HepG2 (cell line): ENCODE results near the gene FYB2. TPM values are rescaled to one million over a fixed set of nuclear protein-coding genes. Genes with fewer than 3 reads are reported as not detected.

Experiments used
- ATAC-seq: fragments of 200-7000 bp; cut with Tn5 transposase; 3 replicates; pipeline ENCODE4 v1.9.1; 2020; ENCODE audit warnings: mild to moderate bottlenecking, moderate library complexity
- BruUV-seq: library from RNA; stranded (reverse); fragments of 400-500 nt; replicated peaks from 2 replicates; lab custom pipeline; 2021; lab: Mats Ljungman, UMichigan
- CTCF ChIA-PET: fragments of 300-600 bp; formaldehyde crosslinking; extraction: SDS; loops from one replicate; lab custom pipeline; 2021; ENCODE audit warnings: low total read pairs, inconsistent platforms, low intra/inter-chr PET ratio; lab: Yijun Ruan, JAX
- POLR2A ChIA-PET: fragments of 350-600 bp; sonication (Branson Sonifier 250); formaldehyde crosslinking; loops from one replicate; lab custom pipeline; 2020; ENCODE audit warnings: antibody characterized with exemption, inconsistent platforms; lab: Yijun Ruan, JAX
- DNase-seq: peaks from one replicate; pipeline ENCODE4 v3.0.0-alpha.2; 2015; ENCODE audit warnings: low spot score
- FAIRE-seq: peaks from 3 replicates; lab custom pipeline; 2011; peaks lifted over from hg19 to GRCh38; lab: Jason Lieb, UNC
- H2AFZ ChIP-seq: one replicate; pipeline ENCODE4 v1.6.1; 2011; ENCODE audit warnings: low read length, inconsistent platforms
- H3K27ac ChIP-seq: fragments of 300-600 bp; 3 replicates; pipeline ENCODE4 v1.8.0; 2011; ENCODE audit warnings: mixed run types, mild to moderate bottlenecking, mixed read lengths, low read length, inconsistent platforms; ENCODE audit not compliant: insufficient read depth; ENCODE audit errors: extremely low read length
- H3K27me3 ChIP-seq, 2 experiments: fragments of 200-600 bp in 1 of 2; 2 replicates in 1 of 2; 3 replicates in 1 of 2; pipeline versions ENCODE4 v1.6.0 to v1.8.0; 2011; ENCODE audit warnings: low read length in 2 of 2, mild to moderate bottlenecking in 2 of 2, moderate library complexity in 2 of 2, inconsistent platforms in 1 of 2; ENCODE audit not compliant: insufficient read depth in 2 of 2, control insufficient read depth in 1 of 2
- H3K36me3 ChIP-seq, 2 experiments: fragments of 200-600 bp in 1 of 2; replicated peaks in 1 of 2; 2 replicates in 1 of 2; 3 replicates in 1 of 2; pipeline versions ENCODE4 v1.5.1 to v1.8.0; 2011; ENCODE audit warnings: low read length in 2 of 2, inconsistent platforms in 1 of 2; ENCODE audit not compliant: insufficient read depth in 2 of 2, control insufficient read depth in 1 of 2
- H3K4me1 ChIP-seq: 2 replicates; pipeline ENCODE4 v1.5.1; 2012; ENCODE audit warnings: low read length, inconsistent platforms; ENCODE audit not compliant: insufficient read depth
- H3K4me2 ChIP-seq: 2 replicates; pipeline ENCODE4 v1.6.0; 2011; ENCODE audit warnings: low read depth, low read length, inconsistent platforms
- H3K4me3 ChIP-seq, 3 experiments: fragments of 200-600 bp in 1 of 3; sonication (generic), shearing (Covaris generic) in 1 of 3; replicated peaks in 1 of 3; 2 replicates each; pipeline ENCODE4 v1.5.1; 2011 to 2016; ENCODE audit warnings: low read length in 3 of 3, inconsistent platforms in 2 of 3, low read depth in 2 of 3, mild to moderate bottlenecking in 2 of 3, control low read depth in 1 of 3, mixed read lengths in 1 of 3; ENCODE audit not compliant: insufficient read depth in 1 of 3
- H3K79me2 ChIP-seq: one replicate; pipeline ENCODE4 v1.6.1; 2011; ENCODE audit warnings: low read length, inconsistent platforms; ENCODE audit not compliant: insufficient read depth
- H3K9ac ChIP-seq: 2 replicates; pipeline ENCODE4 v1.6.0; 2011; ENCODE audit warnings: mild to moderate bottlenecking, low read depth, low read length, inconsistent platforms; ENCODE audit not compliant: insufficient read depth
- H3K9me3 ChIP-seq: 2 replicates; pipeline ENCODE4 v1.5.1; 2012; ENCODE audit warnings: mild to moderate bottlenecking, low read length
- H4K20me1 ChIP-seq: 2 replicates; pipeline ENCODE4 v1.6.0; 2011; ENCODE audit warnings: inconsistent platforms, mild to moderate bottlenecking, low read length, moderate library complexity; ENCODE audit not compliant: insufficient read depth
- ARNT2 ChIP-seq: sonication (generic); formaldehyde crosslinking; IDR thresholded peaks from 2 replicates; pipeline ENCODE4 v1.8.0; 2022; ENCODE audit warnings: mild to moderate bottlenecking, low read depth, missing genetic modification reagents, moderate library complexity
- ARNTL ChIP-seq: sonication (generic); formaldehyde crosslinking; IDR thresholded peaks from 2 replicates; pipeline ENCODE4 v1.4.0; 2020; ENCODE audit warnings: mild to moderate bottlenecking, missing genetic modification reagents
- CAMTA2 ChIP-seq: sonication (generic); formaldehyde crosslinking; IDR thresholded peaks from 2 replicates; pipeline ENCODE4 v1.4.0; 2020; ENCODE audit warnings: mild to moderate bottlenecking, missing genetic modification reagents, borderline replicate concordance
- HHEX ChIP-seq: IDR thresholded peaks from 2 replicates; pipeline ENCODE4 v1.6.1; 2016; ENCODE audit warnings: control low read depth
- MAFG ChIP-seq: sonication (generic); formaldehyde crosslinking; IDR thresholded peaks from 2 replicates; pipeline ENCODE4 v1.5.1; 2020; ENCODE audit warnings: mild to moderate bottlenecking, missing genetic modification reagents
- MIER2 ChIP-seq: IDR thresholded peaks from 2 replicates; pipeline ENCODE4 v1.6.1; 2016; ENCODE audit warnings: missing biosample characterization, missing genetic modification reagents
- NCOR1 ChIP-seq: fragments of 200-600 bp; sonication (generic); IDR thresholded peaks from 2 replicates; pipeline ENCODE4 v1.7.0; 2017; ENCODE audit warnings: antibody characterized with exemption, low read length, borderline replicate concordance
- SIN3B ChIP-seq: fragments of 150-350 bp; IDR thresholded peaks from 2 replicates; pipeline ENCODE4 v1.6.1; 2014; ENCODE audit warnings: low read length
- TAF15 ChIP-seq: fragments of 200-400 bp; formaldehyde crosslinking; IDR thresholded peaks from one replicate; pipeline ENCODE4 v1.6.1; 2018; ENCODE audit warnings: mild to moderate bottlenecking, low read depth, low read length; ENCODE audit not compliant: poor library complexity, severe bottlenecking
- ZNF292 ChIP-seq: sonication (generic); formaldehyde crosslinking; IDR thresholded peaks from 2 replicates; pipeline ENCODE4 v1.8.1; 2022; ENCODE audit warnings: mild to moderate bottlenecking, low read depth, missing genetic modification reagents, borderline replicate concordance
- ZNF570 ChIP-seq: sonication (generic); formaldehyde crosslinking; IDR thresholded peaks from 2 replicates; pipeline ENCODE4 v1.4.0; 2020; ENCODE audit warnings: mild to moderate bottlenecking, missing genetic modification reagents, borderline replicate concordance
- ZNF674 ChIP-seq: sonication (generic); formaldehyde crosslinking; IDR thresholded peaks from 2 replicates; pipeline ENCODE4 v1.5.0; 2020; ENCODE audit warnings: low read depth, mild to moderate bottlenecking, missing genetic modification reagents
- WGBS: methylation state at CpG from one replicate; pipeline ENCODE4 v1.1.6; 2017; ENCODE audit warnings: low lambda C conversion rate; 5-methylcytosine and 5-hydroxymethylcytosine counted together
- in situ Hi-C: cut with HindIII; loops from 2 replicates; pipeline ENCODE4 v1.10.0; 2017; ENCODE audit warnings: low pct_unique_long_range_greater_than_20kb; ENCODE audit not compliant: extremely low pct_ligation_motif_present
- intact Hi-C: fragments of 100-400 bp; cut with micrococcal nuclease; formaldehyde crosslinking; loops from one replicate; pipeline ENCODE4 v1.10.0; 2022; ENCODE audit not compliant: unreplicated experiment
- polyA plus RNA-seq, 8 experiments: library from polyadenylated mRNA; depleted of rRNA in 3 of 8; stranded (reverse) in 7 of 8; unstranded in 1 of 8; fragments of >200 nt; fragmentation: Illumina TruSeq in 4 of 8; extraction: Trizol in 4 of 8; gene quantifications; 2 replicates each; pipeline versions ENCODE4 v1.2.1 to v1.2.3, GENCODE V29; 2011 to 2016; ENCODE audit warnings: low read depth in 4 of 8, missing spikeins in 1 of 8, mixed read lengths in 1 of 8; ENCODE audit not compliant: insufficient read depth in 1 of 8
- total RNA-seq, 5 experiments: library from RNA; depleted of rRNA; stranded (reverse); fragments of >200 nt; fragmentation: Illumina TruSeq; extraction: Trizol; gene quantifications; 2 replicates each; pipeline ENCODE4 v1.2.3, GENCODE V29; 2016; ENCODE audit warnings: low read depth in 1 of 5
- TF ChIP-seq, protein P1 (sequence below): sonication (generic); formaldehyde crosslinking; IDR thresholded peaks from 2 replicates; pipeline ENCODE4 v1.8.1; 2022; ENCODE audit warnings: mild to moderate bottlenecking, missing genetic modification reagents
- TF ChIP-seq, protein P2 (sequence below): IDR thresholded peaks from 2 replicates; pipeline ENCODE4 v1.6.1; 2016; ENCODE audit warnings: mild to moderate bottlenecking
- TF ChIP-seq, protein P3 (sequence below), 2 experiments: sonication (generic) in 1 of 2; formaldehyde crosslinking in 1 of 2; IDR thresholded peaks; 2 replicates each; pipeline versions ENCODE4 v1.4.0 to v1.6.1; 2016 to 2020; ENCODE audit warnings: borderline replicate concordance in 1 of 2, low read depth in 1 of 2, mild to moderate bottlenecking in 1 of 2, missing genetic modification reagents in 1 of 2

Gene FYB2
- total and polyA plus RNA-seq, 2 of the 13 experiments (the other 11 are each of a cell fraction or from before 2014, with no cell fraction given), result 1.2 to 2.7 TPM

DNA sequence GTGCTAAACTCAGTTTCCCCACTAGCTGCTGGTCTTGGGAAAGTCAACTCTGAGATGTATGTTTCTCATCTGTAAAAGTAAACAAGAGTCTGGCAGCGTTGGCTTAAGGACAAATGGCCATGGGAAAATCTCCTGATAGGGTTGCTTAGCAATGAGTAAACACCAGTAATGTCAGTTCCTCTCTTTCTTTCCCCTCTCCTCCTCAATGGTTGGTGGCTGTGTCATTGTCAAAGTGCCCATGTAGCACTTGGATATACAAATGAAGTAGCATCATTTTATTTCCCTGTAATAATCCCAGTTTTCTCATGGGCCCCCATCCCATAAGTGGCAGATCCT is 2.2 kb upstream of the FYB2 start (continued):
- TF ChIP-seq TAF15 (no peak), ARNTL (no peak), NCOR1 (no peak), CAMTA2 (CRISPR knock-in tag) (no peak)
- TF ChIP-seq, protein P1, sequence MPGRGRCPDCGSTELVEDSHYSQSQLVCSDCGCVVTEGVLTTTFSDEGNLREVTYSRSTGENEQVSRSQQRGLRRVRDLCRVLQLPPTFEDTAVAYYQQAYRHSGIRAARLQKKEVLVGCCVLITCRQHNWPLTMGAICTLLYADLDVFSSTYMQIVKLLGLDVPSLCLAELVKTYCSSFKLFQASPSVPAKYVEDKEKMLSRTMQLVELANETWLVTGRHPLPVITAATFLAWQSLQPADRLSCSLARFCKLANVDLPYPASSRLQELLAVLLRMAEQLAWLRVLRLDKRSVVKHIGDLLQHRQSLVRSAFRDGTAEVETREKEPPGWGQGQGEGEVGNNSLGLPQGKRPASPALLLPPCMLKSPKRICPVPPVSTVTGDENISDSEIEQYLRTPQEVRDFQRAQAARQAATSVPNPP (CRISPR knock-in tag), result no peak
- TF ChIP-seq, protein P2, sequence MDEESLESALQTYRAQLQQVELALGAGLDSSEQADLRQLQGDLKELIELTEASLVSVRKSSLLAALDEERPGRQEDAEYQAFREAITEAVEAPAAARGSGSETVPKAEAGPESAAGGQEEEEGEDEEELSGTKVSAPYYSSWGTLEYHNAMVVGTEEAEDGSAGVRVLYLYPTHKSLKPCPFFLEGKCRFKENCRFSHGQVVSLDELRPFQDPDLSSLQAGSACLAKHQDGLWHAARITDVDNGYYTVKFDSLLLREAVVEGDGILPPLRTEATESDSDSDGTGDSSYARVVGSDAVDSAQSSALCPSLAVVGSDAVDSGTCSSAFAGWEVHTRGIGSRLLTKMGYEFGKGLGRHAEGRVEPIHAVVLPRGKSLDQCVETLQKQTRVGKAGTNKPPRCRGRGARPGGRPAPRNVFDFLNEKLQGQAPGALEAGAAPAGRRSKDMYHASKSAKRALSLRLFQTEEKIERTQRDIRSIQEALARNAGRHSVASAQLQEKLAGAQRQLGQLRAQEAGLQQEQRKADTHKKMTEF (CRISPR knock-in tag), result no peak

DNA sequence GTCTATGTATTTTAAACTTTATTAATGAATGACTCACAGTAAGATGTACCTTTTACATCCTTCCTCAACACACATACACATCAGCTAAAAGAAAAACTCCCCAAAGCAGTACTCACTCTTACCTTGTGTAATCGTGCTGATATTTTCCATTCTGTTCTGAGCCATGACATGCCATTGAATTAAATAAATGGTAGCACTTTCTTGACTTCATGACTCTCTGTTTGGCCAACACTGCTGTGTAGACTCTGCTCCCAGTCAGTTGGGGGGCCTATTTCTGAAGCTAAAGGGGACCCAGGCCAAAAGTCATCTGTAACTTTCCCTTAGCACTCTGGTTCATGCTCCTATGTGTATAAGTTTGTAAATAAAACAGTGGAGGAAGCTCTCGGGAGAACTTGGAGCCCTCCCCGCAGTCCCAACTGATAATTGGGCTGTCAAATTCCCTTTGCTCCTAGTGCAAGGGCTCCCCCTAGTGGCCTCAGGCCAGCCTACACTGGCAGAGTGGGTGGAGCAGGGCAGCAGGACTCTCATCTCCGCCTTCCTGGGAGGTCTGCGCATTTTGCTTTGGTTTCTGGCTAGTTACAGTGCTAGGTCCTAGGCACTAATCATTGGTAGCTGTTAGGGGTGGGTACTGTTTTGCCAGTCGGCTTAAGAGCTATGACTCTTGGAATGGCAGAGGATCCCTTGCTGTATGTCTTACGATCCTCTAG is 1.7 kb upstream of the FYB2 start:
- 6% methylated on average over 6 of the region's 7 CpGs for WGBS
- H3K9me3 ChIP-seq, result no peaks in the 10 kb centered on the region
- H3K4me1 ChIP-seq, result peaks cover 69% of the 10 kb centered on the region
- FAIRE-seq (peak; percentile 94), DNase-seq (peak; percentile 73), ATAC-seq (peak; percentile 63)
- H2AFZ ChIP-seq, result no peak overlapping the region
- H3K27me3 ChIP-seq, result no peaks in the 10 kb centered on the region
- ChIA-PET POLR2A (interaction anchor here (0.9 kb wide), 1 partner anchor 144 kb away, joined by 3 read pairs; no protein-coding TSS in a partner anchor), CTCF (interaction anchor here (0.9 to 2.0 kb wide), 3 partner anchors 17 to 112 kb away, joined by 3 to 6 read pairs (median 3); no protein-coding TSS in a partner anchor)
- peak overlapping the region; percentile 99 for H3K4me2 ChIP-seq
- intact Hi-C loops, result loop anchor here (1.0 to 5.0 kb wide), 3 partner anchors 18 to 234 kb away; no protein-coding TSS in a partner anchor
- no peaks in the 10 kb centered on the region for H4K20me1 ChIP-seq
- H3K27ac ChIP-seq, result peak overlapping the region; percentile 52
- H3K9ac ChIP-seq, result no peak overlapping the region
- H3K79me2 ChIP-seq, result no peaks in the 10 kb centered on the region
- in situ Hi-C loops, result loop anchor here (5.0 kb wide), 1 partner anchor 64 kb away; no protein-coding TSS in a partner anchor
- no peaks in the 10 kb centered on the region for H3K36me3 ChIP-seq
- BruUV-seq, result no TSS peak
- peak overlapping the region in 1 of 3 experiments; percentile 32; a peak in 2 of 6 replicates for H3K4me3 ChIP-seq
- TF ChIP-seq MAFG (CRISPR knock-in tag) (no peak), ZNF292 (CRISPR knock-in tag) (no peak; the same call in 1 of the 2 replicates), MIER2 (CRISPR knock-in tag) (no peak), ZNF674 (CRISPR knock-in tag) (no peak), HHEX (no peak), ZNF570 (CRISPR knock-in tag) (no peak), SIN3B (0 out of 2 replicates have a peak, but pooled peaks have one; percentile 26), ARNT2 (CRISPR knock-in tag) (no peak)
- TF ChIP-seq, protein P3, sequence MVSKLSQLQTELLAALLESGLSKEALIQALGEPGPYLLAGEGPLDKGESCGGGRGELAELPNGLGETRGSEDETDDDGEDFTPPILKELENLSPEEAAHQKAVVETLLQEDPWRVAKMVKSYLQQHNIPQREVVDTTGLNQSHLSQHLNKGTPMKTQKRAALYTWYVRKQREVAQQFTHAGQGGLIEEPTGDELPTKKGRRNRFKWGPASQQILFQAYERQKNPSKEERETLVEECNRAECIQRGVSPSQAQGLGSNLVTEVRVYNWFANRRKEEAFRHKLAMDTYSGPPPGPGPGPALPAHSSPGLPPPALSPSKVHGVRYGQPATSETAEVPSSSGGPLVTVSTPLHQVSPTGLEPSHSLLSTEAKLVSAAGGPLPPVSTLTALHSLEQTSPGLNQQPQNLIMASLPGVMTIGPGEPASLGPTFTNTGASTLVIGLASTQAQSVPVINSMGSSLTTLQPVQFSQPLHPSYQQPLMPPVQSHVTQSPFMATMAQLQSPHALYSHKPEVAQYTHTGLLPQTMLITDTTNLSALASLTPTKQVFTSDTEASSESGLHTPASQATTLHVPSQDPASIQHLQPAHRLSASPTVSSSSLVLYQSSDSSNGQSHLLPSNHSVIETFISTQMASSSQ (IDR thresholded peaks at IDR 0.05; ENCODE audit: low read depth), result no peak
- TF ChIP-seq, protein P3 (CRISPR knock-in tag; IDR thresholded peaks at IDR 0.05; ENCODE audit: borderline replicate concordance), result no peak
